OCI-M2 (cell line): ENCODE results near the gene TMEM52B.

Experiments
- DNase-seq: peaks from one replicate; lab custom pipeline; 2025; ENCODE audit not compliant: unreplicated experiment; lab: John Stamatoyannopoulos, UW

Gene TMEM52B

DNA sequence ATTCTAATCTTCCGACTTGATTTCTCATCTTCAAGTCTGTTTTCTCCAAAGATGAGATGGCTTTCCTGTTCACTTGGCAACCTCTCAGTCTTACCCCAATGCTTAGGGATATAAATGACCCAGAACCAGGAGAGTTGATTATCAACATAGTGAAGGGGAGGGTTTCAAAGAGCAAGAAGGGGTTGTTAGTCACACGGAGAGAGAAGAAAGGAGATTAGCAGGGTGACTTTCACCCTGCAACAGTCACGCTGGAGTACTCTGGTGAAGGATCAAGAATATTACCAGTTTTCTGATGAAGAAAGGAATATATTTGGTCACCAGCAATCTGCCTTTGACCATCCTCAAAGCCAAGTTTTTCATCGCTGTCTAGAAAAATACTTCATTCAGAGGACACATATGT is at the start of gene TMEM52B:
TMEM52B (plus strand) TSS at position 212 of the 400 bp plus-strand sequence. CDS start 543 bp downstream, outside the sequence.
- no peak for DNase-seq

DNA sequence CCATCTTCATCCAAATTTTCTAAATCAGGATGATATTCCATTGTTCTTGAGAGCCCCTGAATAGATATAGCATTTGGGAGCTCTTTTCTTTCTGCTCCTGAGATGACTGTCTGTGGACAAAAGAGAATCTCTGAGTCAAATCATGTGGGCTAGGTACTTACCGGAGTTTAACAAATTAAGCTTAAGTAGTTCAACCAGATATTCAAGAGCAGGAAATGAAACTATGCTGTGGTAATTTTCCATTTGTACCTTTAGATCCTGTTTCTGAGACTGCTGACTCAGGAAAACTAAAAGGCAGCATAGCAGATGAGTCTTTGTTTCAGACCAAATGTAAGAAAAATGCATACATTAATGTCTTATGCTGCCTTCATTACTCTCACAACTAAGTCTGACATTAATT is 48.8 kb upstream of the TMEM52B start, which contains the start of gene CLEC7A:
CLEC7A (minus strand) TSS at position 158 of the 400 bp plus-strand sequence; CDS start at position 41, 117 bp downstream.
- no peak for DNase-seq

DNA sequence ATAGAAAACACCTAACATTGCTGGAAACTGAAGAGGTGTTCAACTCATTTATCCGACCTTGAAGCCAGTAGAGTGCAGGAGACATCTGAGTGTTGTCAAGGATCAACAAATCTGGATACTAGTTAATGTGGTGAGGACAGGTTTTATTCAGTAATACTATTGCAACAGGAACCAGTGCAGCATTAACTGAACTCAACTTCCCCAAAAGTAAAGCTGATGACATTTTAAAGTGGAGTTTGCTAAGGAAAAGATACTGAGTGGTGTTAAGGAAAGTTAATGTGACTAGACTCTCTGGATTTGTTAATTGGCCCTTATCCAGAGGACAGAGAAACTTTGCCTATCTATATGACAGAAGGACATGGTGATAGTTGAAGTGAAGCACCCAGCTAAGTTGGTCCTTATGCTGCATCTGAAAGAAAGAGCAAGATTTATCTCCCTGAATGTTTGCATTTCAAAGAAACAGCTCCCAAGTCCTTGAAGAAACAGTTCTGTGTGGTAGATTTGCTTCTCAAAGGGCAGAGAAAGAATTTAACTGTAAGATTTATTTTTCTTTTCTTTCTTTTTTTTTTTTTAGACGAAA is 47.6 kb upstream of the TMEM52B start:
- no peak for DNase-seq

DNA sequence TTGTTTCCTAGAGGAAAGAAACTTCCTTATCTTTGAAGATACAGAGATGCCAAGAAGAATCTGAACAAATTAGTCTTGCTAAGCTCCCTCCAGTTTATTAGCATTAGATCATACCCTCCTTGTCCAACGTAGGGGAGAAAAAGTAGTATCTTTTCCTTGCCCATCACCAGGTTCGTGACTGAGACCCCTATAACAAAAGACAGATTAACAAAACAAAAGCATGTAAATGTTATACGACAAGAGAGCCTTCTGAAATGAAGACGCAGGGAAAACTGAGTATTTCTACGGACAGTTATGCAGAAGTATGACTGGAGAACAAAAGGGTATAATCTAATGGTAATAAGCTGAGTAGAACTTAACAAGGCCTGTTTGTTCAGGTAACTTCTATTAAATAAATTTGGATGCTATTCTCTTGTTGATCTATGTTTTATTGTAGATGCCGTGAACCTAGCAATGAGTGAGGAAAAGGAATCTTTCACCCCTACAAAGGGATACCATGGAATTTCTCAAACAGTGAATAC is 45.9 kb upstream of the TMEM52B start:
- DNase-seq: no peak

DNA sequence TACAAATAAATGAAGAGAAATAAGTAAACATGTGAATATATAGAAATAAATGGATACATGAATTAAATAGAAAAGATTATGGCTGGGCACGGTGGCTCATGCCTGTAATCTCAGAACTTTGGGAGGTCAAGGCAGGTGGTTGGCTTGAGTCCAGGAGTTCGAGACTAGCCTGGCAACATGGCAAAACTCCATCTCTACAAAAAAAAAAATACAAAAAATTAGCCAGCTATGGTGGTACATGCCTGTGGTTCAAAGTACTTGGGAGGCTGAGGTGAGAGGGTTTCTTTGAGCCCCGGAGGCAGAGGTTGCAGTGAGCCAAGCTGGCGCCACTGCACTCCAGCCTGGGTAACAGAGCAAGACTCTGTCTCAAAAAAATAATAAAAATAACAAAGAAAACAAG is 43.7 kb upstream of the TMEM52B start:
- no peak for DNase-seq

DNA sequence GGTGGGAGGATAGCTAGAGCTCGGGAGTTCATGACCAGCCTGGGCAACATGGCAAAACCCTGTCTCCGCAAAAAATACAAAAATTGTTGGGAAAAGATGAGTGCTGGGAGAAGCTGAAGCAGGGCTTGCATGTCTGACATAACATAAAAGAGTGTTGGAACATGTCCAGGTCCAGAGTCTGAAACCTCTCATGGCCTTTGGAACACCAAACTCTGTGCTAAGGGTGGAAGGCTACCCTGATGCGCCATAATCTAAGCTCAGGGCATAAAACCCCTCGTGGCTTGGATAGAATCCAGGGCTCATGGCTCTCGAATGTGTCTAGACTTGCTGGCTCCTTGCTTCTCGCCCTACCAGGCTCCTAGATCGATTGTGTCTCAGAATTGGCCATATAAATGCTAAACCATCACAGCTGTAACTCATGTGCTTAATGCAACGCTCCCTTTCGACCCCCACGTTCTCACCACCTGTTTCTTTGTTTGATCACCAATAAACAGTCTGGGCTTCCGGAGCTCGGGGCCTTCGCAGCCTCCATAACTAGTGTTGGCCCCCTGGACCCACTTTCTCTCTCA is 42.1 kb upstream of the TMEM52B start:
- no peak for DNase-seq

DNA sequence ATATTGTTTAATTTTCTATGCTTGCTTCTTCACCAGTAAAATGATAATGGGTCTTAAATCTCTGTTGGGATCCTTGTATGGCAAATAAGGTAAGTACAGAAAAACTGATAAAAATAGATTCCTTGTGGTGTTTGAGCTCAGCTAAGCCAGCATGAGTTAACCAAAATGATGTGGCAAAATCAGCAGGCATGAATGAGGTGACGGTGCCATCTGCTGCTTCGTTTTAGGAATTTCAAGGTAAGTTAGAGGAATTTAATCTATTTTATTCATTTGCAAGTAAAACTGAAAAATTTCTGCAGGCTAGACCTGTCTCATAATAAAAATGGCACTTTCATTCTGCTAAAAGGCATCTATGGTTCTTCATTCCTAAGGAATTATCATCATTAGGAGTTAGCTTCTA is 38.8 kb upstream of the TMEM52B start:
- DNase-seq: no peak

DNA sequence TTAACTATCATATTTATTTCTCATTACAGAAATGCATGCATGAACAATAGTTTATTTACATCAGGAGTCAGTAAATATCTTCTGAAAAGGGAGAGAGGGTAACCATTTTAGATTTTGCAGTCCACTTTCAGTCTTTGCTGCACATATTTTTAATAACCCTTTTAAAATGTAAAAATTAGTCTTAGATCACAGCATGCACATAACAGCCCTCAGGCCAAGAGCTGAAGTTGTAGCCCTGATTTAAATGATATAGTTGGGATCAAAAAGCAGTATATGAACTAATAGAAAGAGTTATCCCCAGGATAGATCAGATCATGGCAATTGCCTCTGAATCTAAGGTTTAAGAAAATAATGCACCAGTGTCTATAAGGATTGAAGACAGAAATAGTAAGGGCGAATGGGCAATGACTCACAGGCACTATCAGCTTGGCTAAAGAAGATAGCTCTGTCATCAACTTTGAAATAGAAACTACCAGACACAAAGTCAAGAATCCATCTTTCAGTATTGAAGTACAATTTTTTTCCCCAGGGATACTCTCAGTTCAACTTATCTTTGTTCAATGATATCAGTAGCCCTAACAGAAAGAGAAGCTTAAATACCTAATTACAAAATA is 35.7 kb upstream of the TMEM52B start:
- no peak for DNase-seq

DNA sequence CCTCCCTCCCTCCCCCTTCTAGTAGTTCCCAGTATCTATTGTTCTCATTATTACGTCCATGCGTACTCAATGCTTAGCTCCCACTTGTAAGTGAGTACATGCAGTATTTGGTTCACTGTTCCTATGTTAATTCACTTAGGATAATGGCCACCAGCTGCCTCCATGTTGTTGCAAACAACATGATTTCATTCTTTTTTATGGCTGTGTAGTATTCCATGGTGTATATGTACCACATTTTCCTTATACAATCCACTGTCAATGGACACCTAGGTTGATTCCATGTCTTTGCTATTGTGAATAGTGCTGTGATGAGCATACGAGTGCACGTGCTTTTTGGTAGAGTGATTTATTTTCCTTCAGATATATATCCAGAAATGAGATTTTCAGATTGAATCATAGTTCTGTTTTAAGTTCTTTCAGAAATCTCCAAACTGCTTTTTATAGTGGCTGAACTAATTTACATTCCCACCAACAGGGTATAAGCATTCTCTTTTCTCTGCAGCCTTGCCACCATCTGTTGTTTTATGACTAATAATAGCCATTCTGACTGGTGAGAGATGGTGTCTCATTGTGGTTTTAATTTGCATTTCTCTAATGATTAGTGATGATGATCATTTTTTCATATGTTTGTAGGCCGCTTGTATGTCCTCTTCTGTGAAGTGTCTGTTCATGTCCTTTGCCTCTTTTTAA is 31.0 kb upstream of the TMEM52B start:
- DNase-seq: no peak

DNA sequence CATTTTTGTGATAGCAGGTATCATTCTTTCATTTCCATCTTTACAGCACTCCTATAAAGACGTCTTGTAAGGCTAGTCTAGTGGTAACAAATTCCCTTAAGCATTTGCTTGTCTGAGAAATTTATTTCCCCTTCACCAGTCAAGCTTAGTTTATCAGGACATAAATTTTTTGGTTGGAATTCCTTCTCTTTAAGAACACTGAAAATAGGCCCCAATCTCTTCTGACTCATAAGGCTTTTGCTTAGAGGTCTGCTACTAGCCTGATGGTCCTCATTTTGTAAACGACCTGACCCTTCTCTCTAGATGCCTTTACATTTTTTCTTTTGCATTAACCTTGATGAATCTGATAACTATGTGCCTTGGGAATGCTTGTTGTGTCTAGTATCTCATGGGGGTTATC is 27.2 kb upstream of the TMEM52B start:
- no peak for DNase-seq

DNA sequence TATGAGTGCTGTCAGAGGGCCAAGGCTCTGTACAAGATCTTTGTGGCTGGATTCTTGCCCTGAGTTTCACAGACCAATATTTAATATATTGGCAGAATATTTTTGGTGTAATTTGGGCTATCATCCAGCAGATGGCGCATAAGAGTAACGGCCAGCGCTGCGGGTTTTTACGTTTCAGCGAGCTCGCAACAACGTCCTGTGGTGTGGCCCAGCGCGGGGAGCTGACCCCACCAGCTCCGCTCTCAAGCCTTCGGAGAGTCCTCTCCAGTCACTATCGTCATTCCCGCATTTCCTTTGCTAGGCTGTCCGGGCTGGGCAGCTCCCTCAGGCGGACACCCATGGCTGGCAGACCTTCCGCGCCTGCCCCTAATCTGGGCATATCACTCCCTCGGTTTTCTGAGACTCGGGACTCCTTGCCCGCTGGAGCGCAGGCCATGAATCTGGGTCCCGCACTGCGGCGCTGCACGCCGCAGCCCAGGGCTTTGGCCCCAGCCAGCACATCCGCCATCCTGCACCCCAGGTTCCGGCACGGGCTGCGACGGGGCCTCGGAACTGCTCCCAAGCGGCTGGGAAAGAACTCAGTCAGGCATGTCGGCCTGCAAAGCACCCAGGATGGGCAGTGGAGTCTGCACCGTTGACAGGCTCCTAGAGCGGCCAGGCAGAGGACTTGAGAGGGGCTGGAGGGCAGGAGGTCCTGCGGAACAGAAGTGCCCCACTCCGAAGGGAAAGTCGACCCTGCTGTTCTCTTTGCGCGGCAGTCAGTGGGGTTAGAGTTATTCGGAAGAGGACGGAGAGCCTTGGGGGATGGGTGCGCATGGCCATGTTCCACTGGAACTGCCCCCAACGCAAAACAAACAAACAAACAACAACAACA is 25.3 kb upstream of the TMEM52B start:
- no peak for DNase-seq

DNA sequence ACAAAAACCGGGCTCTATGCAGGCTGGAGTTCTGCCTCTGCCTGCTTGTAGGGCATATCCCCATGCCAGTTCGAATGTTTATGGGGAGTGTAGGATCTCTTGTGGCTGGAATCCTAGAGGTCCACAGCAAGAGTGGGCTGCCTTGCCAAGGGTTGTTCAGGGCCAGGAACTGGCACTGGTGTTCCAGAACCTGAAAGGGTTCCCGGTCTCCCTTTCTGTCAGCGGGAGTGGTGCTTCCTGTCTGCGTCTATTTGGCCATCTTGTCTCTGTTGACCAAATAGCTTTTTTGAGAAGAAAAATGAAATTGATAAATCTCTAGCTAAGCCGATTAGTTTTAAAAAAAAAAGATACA is 24.7 kb upstream of the TMEM52B start:
- no peak for DNase-seq

DNA sequence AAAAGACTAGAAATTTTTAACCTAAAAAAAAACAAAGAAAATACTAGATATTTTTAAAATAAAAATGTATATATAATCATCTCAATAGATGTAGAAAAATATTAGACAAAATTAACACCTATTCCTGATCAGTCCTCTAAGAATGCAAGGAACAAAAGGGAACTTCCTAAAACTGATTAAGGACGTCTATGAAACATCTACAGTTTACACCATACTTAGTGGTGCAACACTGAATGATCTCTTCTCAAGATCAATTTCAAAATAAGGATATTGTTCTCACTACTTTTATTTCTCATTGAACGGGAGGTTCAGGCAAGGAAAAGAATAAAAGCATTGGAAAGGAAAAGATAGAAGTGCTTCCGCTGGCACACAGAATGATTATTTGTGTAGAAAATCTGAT is 22.9 kb upstream of the TMEM52B start:
- no peak for DNase-seq

DNA sequence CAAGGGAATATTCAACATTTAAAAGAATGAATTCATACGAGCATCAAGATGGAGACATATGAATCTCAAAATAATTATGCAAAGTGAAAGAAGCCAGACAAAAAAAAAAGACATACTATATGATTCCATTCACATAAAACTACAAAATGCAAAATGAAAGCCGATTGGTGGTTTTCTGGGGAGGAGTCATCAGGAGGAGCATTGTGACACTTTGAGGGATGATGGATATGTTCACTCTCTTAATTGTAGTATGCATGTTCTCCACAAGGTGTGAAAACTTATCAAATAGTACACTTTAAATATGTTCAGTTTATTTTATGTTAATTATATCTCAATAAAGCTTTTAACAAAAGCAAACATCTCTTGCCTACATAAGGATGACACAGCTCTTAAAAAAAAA is 20.4 kb upstream of the TMEM52B start:
- no peak for DNase-seq

DNA sequence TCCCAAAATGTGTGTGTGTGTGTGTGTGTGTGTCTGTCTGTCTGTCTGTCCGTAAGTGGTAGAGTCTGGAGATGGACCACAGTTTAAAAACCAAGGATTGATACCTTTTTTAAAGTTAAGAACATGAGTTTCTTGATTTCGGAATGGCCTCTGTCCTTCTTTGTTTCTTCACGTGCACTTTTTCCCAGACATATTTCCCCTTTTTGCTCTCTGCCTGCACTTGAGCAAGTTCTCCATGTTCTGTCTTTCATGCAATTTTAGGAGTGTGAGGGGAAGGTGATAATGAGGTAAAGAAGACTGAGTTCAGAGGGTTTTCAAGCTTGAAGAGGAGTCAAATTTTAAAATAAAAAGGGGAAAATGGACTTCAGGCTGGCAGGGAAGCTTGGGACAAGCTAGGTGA is 19.6 kb upstream of the TMEM52B start:
- no peak for DNase-seq

DNA sequence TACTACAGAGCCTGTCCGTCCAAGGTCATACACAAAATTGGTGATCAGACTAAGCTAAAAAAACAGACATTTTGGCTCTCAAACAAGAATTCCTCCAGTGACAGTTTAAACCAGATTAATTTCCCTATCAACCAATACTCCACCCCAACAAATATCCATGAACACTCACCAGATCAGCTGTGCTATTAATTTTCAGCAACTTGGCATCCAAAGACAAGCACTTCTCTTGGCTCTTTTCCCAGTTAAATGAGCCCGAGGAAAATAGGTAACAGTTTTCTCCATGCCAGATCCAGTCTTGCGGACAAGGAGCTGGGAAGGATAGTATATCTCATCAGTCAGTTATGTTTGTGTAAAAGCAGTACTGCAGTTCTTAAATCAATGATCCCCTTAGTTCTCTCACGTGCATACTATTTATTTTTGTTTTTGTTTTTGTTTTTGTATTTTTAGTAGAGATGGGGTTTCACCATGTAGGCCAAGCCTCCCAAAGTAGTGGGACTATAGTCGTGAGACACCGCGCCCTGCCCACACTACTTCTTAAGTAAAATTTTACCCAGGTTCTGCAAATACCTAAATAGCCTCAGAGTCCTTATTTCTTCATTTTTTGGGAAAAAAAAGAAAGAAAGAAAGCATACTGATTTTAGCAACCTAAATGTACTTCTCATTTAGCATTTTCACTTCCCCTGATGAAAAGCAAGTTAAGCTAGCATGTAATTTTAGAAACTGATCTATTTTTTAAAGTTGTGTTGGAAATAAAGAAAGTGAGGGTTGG is 18.0 kb upstream of the TMEM52B start:
- no peak for DNase-seq

DNA sequence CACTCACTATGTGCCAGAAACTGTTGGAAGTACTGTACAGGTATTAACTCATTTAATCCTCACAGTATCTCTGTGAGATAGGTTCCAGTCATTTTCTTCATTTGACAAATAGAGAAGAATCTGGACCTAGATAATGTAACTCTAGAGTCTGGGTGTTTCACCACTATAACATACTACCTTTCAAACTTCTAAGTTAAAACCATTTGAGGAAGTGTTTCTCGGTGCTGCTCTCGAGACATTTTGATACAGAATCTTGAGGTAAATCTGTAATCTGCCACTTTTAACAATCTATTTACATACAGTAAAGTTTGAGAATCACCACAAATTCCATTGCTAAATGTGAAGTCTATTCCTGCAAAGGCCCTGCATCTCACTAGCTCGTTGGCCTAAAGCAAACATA is 15.7 kb upstream of the TMEM52B start:
- no peak for DNase-seq

DNA sequence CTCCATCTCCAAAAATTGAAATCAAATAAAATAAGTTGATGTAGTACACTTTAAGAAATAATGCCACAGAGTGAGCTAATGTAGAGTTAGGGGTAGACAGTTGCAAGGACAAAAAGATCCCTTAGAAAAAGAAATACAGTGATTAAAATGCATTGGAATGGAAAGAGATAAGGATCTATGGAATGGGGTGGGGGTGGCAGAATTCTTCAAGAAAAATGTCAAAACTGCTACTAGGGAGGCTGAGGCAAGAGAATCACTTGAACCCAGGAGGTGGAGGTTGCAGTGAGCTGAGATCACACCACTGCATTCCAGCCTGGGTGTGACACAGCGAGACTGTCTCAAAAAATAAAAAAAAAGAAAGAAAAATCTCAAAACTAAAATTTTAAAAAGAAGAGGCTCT is 13.4 kb upstream of the TMEM52B start:
- no peak for DNase-seq

DNA sequence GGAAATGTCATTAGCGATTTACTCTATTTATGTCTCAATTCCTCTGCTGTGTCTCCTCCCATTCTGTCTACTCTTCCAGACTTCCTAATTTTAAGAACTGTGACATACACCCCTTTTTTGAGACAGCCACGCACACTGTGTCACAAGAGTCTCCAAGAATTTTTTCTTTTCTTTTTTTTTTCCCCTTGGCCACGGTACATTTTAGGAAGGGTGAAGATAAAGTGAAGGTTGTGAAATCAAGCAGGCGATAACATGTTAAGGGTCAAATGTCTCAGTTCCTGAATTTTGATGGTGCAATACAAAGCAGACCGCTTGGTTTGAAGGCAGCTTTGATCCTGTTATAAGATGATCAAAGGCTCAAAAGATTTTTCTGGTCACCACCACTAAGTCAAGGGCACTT is 11.2 kb upstream of the TMEM52B start:
- no peak for DNase-seq

DNA sequence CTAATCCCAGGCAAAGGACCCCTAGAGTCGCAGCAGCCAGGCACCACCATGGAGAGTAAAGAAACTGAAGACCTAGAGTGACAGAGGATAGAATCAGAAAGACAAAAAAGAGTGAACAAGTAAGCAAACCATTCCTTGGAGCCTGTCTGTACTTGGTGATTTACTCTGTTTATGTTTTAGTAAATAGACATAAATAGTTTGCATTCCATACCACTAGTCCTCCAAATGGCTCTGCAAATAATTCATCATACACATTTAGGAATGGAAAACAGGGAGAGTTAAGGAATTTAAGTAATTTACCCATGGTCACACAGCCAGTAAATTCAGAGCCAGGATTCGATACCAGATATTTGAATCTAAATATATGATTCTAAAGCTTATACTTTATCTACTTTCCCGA is 9.7 kb upstream of the TMEM52B start:
- DNase-seq: no peak
